Measurements from ENCODE around the gene DHRSX. TPM values are rescaled to one million over a fixed set of nuclear protein-coding genes. Genes with fewer than 3 reads are reported as not detected.

Gene DHRSX
- total and polyA plus RNA-seq, 2 donors (not counting 1 experiment from before 2014, with no cell fraction given): 18.8 to 39.0 TPM

DNA sequence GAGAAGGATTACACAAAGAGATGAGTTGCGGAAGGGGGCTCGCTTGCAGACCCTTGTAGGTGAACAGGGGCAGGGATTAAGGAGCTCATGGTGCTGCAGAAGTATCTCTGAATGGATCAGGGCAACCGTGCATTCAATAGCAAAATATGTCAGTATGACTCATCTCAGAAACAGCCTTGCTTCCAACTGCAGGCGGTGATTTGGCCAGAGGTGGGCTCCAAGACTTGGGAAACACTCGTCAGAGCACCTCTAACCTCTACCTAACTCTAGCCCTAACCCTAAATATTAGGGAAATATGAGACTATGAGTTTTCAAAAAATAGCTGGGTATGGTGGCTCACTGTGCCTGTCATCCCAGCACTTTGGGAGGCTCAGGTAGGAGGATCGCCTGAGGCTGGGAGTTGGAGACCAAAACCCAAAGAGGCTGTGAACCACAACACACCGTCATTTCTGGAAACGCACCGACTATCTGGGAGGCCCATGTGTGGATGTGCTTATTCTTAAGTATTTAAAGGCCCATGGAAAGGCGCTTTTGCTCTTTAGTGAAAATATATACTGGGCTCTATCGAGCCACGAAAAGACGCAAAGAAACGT, 102.6 kb downstream of the DHRSX start:
- H3K4me1 ChIP-seq (ENCODE audit: control insufficient read depth in 2 of 2, insufficient read depth in 2 of 2, low read length in 2 of 2): no peaks in the 10 kb centered on the region
- no peaks in the 10 kb centered on the region for H3K4me1 Mint-ChIP-seq
- no peaks in the 10 kb centered on the region for H3K27me3 Mint-ChIP-seq
- peaks cover 7% of the 10 kb centered on the region for H3K79me2 ChIP-seq (ENCODE audit: control insufficient read depth, insufficient read depth, low read length)
- TF ChIP-seq, protein P1, sequence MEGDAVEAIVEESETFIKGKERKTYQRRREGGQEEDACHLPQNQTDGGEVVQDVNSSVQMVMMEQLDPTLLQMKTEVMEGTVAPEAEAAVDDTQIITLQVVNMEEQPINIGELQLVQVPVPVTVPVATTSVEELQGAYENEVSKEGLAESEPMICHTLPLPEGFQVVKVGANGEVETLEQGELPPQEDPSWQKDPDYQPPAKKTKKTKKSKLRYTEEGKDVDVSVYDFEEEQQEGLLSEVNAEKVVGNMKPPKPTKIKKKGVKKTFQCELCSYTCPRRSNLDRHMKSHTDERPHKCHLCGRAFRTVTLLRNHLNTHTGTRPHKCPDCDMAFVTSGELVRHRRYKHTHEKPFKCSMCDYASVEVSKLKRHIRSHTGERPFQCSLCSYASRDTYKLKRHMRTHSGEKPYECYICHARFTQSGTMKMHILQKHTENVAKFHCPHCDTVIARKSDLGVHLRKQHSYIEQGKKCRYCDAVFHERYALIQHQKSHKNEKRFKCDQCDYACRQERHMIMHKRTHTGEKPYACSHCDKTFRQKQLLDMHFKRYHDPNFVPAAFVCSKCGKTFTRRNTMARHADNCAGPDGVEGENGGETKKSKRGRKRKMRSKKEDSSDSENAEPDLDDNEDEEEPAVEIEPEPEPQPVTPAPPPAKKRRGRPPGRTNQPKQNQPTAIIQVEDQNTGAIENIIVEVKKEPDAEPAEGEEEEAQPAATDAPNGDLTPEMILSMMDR (IDR thresholded peaks at IDR 0.05): no peak
- no peak for TF ChIP-seq EZH2 (IDR thresholded peaks at IDR 0.05; ENCODE audit: borderline replicate concordance, insufficient read depth, low read depth, low read length, poor library complexity, severe bottlenecking)
- no peak overlapping the region for H3K4me3 Mint-ChIP-seq
- H4K20me1 ChIP-seq (ENCODE audit: control insufficient read depth, insufficient read depth, low read length, poor library complexity, severe bottlenecking): no peaks in the 10 kb centered on the region
- no peak overlapping the region for H3K4me3 ChIP-seq (ENCODE audit: control extremely low read depth in 1 of 5, extremely low read depth in 1 of 5, insufficient read depth in 1 of 5, low read depth in 2 of 5, low read length in 4 of 5)
- ATAC-seq (ENCODE audit: low read depth): no peak
- peaks cover 0 to 2% (median 0%) of the 10 kb centered on the region in 3 donors for H3K9me3 ChIP-seq (ENCODE audit: control extremely low read depth in 1 of 3, control insufficient read depth in 2 of 3, insufficient read depth in 1 of 3, low read length in 2 of 3)
- WGBS (ENCODE audit: insufficient coverage): 91% methylated on average over 9 of the region's 14 CpGs
- H3K9me3 Mint-ChIP-seq (ENCODE audit: insufficient read depth): no peaks in the 10 kb centered on the region
- ChIA-PET POLR2A (no interaction called here), CTCF (no interaction called here)
- H2AFZ ChIP-seq (ENCODE audit: insufficient read depth, low read depth, low read length, poor library complexity, severe bottlenecking): no peak overlapping the region
- no peak overlapping the region for H3K27ac Mint-ChIP-seq
- no peak overlapping the region for H3K27ac ChIP-seq (ENCODE audit: low read length in 2 of 2)
- intact Hi-C loops (cut with micrococcal nuclease): no loop called here
- H3K9ac ChIP-seq (ENCODE audit: low read length): no peak overlapping the region
- H3K27me3 ChIP-seq (replicated peaks in 1 of 4; ENCODE audit: control extremely low read depth in 1 of 4, control insufficient read depth in 3 of 4, insufficient read depth in 4 of 4, low read length in 3 of 4): no peaks in the 10 kb centered on the region
- no peak for DNase-seq
- peaks cover 0 to 10% of the 10 kb centered on the region in 2 experiments for H3K36me3 ChIP-seq (replicated peaks in 1 of 2; ENCODE audit: control extremely low read depth in 1 of 2, control insufficient read depth in 1 of 2, extremely low read depth in 1 of 2, insufficient read depth in 2 of 2, low read length in 1 of 2)
- H3K4me2 ChIP-seq (replicated peaks; ENCODE audit: low read depth, low read length, poor library complexity, severe bottlenecking): no peak overlapping the region

DNA sequence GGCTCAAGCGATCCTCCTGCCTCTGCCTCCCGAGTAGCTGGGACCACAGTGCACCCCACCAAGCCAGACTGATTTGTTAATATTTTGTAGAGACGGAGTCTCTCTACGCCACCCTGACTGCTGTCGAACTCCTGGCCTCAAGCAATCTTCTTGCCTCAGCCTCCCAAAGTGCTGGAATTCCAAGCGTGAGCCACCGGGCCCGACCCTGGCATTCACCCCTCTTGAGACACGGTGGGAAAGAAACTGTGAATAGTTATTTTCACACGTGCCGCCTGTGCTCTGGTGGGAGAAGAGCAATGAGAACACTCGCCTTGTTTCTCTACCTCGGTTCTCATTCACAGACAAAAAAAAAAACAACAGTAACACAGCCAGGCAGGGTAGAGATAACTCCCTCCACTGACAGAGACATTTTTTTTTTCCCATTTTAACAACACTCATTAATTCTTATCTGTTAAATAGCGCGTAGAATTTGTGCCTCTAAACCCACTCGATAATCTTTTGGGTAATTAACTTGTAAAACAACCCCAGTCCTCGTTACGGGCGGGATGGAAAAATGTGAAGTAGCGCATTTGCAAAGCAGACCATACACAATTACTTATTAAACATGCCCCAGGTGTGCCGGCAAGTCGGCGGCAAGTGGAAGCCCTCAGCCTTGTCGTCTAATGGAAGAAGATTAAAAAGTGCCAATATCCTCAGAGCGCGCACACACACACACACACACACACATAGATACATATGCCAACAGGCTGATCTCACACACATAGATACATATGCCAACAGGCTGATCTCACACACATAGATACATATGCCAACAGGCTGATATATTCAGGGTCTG, 103.3 kb downstream of the DHRSX start:
- DNase-seq (no peak), ATAC-seq (ENCODE audit: low read depth) (no peak)
- POLR2A ChIA-PET: no interaction called here
- H3K9me3 Mint-ChIP-seq (ENCODE audit: insufficient read depth): no peaks in the 10 kb centered on the region
- no peaks in the 10 kb centered on the region for H3K4me1 Mint-ChIP-seq
- peaks cover 7% of the 10 kb centered on the region for H3K79me2 ChIP-seq (ENCODE audit: control insufficient read depth, insufficient read depth, low read length)
- CTCF ChIA-PET: no interaction called here
- peaks cover 0 to 9% of the 10 kb centered on the region in 2 experiments for H3K36me3 ChIP-seq (replicated peaks in 1 of 2; ENCODE audit: control extremely low read depth in 1 of 2, control insufficient read depth in 1 of 2, extremely low read depth in 1 of 2, insufficient read depth in 2 of 2, low read length in 1 of 2)
- no peaks in the 10 kb centered on the region for H3K27me3 Mint-ChIP-seq
- no peak overlapping the region for H3K9ac ChIP-seq (ENCODE audit: low read length)
- TF ChIP-seq, protein P1 (IDR thresholded peaks at IDR 0.05): no peak
- TF ChIP-seq EZH2 (IDR thresholded peaks at IDR 0.05; ENCODE audit: borderline replicate concordance, insufficient read depth, low read depth, low read length, poor library complexity, severe bottlenecking): no peak
- H3K27ac Mint-ChIP-seq: no peak overlapping the region
- no peak overlapping the region for H3K4me3 ChIP-seq (ENCODE audit: control extremely low read depth in 1 of 5, extremely low read depth in 1 of 5, insufficient read depth in 1 of 5, low read depth in 2 of 5, low read length in 4 of 5)
- no peaks in the 10 kb centered on the region for H3K4me1 ChIP-seq (ENCODE audit: control insufficient read depth in 2 of 2, insufficient read depth in 2 of 2, low read length in 2 of 2)
- no peak overlapping the region for H3K4me2 ChIP-seq (replicated peaks; ENCODE audit: low read depth, low read length, poor library complexity, severe bottlenecking)
- 95% methylated on average over 13 of the region's 26 CpGs for WGBS (ENCODE audit: insufficient coverage)
- H3K27me3 ChIP-seq (replicated peaks in 1 of 4; ENCODE audit: control extremely low read depth in 1 of 4, control insufficient read depth in 3 of 4, insufficient read depth in 4 of 4, low read length in 3 of 4): no peaks in the 10 kb centered on the region
- H4K20me1 ChIP-seq (ENCODE audit: control insufficient read depth, insufficient read depth, low read length, poor library complexity, severe bottlenecking): no peaks in the 10 kb centered on the region
- intact Hi-C loops (cut with micrococcal nuclease): no loop called here
- H3K4me3 Mint-ChIP-seq: no peak overlapping the region
- H3K27ac ChIP-seq (ENCODE audit: low read length in 2 of 2): no peak overlapping the region
- peaks cover 0 to 2% (median 0%) of the 10 kb centered on the region in 3 donors for H3K9me3 ChIP-seq (ENCODE audit: control extremely low read depth in 1 of 3, control insufficient read depth in 2 of 3, insufficient read depth in 1 of 3, low read length in 2 of 3)
- no peak overlapping the region for H2AFZ ChIP-seq (ENCODE audit: insufficient read depth, low read depth, low read length, poor library complexity, severe bottlenecking)
